Mesothelial cell of epicardium (in vitro differentiated cells): ENCODE results near the gene ATP1B3. TPM values are rescaled to one million over a fixed set of nuclear protein-coding genes. Genes with fewer than 3 reads are reported as not detected.

Source experiments
- DNase-seq, 2 experiments: peaks; one replicate each; pipeline ENCODE4 v3.0.0; 2021; ENCODE audit warnings: low spot score in 2 of 2; ENCODE audit not compliant: unreplicated experiment in 2 of 2
- H3K27ac Mint-ChIP-seq: 2 replicates; pipeline ENCODE4 v1.8.0; 2021; ENCODE audit warnings: mixed read lengths
- H3K27me3 Mint-ChIP-seq: 2 replicates; pipeline ENCODE4 v1.8.0; 2021; ENCODE audit warnings: low read depth, mixed read lengths
- H3K36me3 Mint-ChIP-seq: 2 replicates; pipeline ENCODE4 v1.8.0; 2021; ENCODE audit warnings: mixed read lengths
- H3K4me1 Mint-ChIP-seq: 2 replicates; pipeline ENCODE4 v1.8.0; 2021; ENCODE audit warnings: mixed read lengths
- H3K4me3 Mint-ChIP-seq: 2 replicates; pipeline ENCODE4 v1.8.0; 2021; ENCODE audit warnings: mild to moderate bottlenecking, moderate library complexity, mixed read lengths
- H3K9me3 Mint-ChIP-seq: 2 replicates; pipeline ENCODE4 v1.8.0; 2021; ENCODE audit warnings: mixed read lengths
- CTCF ChIP-seq: fragments of 200-600 bp; sonication (generic); IDR thresholded peaks from one replicate; pipeline ENCODE4 v1.5.0; 2021; ENCODE audit warnings: antibody characterized with exemption; ENCODE audit not compliant: unreplicated experiment
- total RNA-seq: library from RNA; stranded (reverse); gene quantifications from 3 replicates; pipeline ENCODE4 v1.2.1, GENCODE V29; 2021

Gene ATP1B3
- total RNA-seq, 1 donor from 2014 or later: 154 TPM

DNA sequence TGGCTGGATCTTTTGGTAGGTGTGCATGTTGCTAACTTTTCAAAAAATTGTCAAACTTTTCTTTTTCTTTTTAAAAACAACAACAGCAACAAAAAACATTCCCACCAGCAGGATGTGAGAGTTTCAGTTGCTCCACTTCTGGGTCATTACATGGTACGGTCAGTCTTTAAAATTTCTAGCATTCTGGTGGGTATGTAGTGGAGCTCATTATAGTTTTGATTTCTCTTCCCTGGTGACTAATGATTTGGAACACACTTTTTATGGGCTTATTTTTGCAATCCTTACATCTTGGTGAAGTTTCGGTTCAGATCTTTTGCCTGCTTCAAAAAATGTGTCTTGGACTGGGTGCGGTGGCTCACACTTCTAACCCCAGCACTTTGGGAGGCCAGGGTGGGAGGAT is 19.3 kb downstream of the ATP1B3 start:
- H3K27ac Mint-ChIP-seq: peak overlapping the region; percentile 21
- H3K4me3 Mint-ChIP-seq: no peak overlapping the region
- peaks cover 15% of the 10 kb centered on the region for H3K4me1 Mint-ChIP-seq
- no peak for DNase-seq
- H3K27me3 Mint-ChIP-seq: no peaks in the 10 kb centered on the region
- H3K36me3 Mint-ChIP-seq: peaks cover 37% of the 10 kb centered on the region
- H3K9me3 Mint-ChIP-seq: peaks cover 12% of the 10 kb centered on the region
- no peak for TF ChIP-seq CTCF

- Mint-ChIP-seq H3K9me3 (peaks cover 12% of the 10 kb centered on the region), H3K4me3 (no peak overlapping the region), H3K27me3 (no peaks in the 10 kb centered on the region), H3K4me1 (peaks cover 4% of the 10 kb centered on the region), H3K27ac (no peak overlapping the region), H3K36me3 (peaks cover 41% of the 10 kb centered on the region)
- no peak for TF ChIP-seq CTCF
- no peak for DNase-seq
Measured at GRCh38 chr3:141898908-141899307, 22.5 kb downstream of the ATP1B3 start.

GRCh38 chr3:141900343-141900742 is 23.9 kb downstream of the ATP1B3 start:
- Mint-ChIP-seq H3K27me3 (no peaks in the 10 kb centered on the region), H3K36me3 (peaks cover 46% of the 10 kb centered on the region), H3K4me1 (no peaks in the 10 kb centered on the region), H3K9me3 (peaks cover 12% of the 10 kb centered on the region), H3K27ac (no peak overlapping the region), H3K4me3 (no peak overlapping the region)
- DNase-seq: no peak
- no peak for TF ChIP-seq CTCF

- DNase-seq: no peak
- TF ChIP-seq CTCF: no peak
- Mint-ChIP-seq H3K27me3 (no peaks in the 10 kb centered on the region), H3K4me1 (no peaks in the 10 kb centered on the region), H3K27ac (no peak overlapping the region), H3K4me3 (no peak overlapping the region), H3K36me3 (peaks cover 41% of the 10 kb centered on the region), H3K9me3 (peaks cover 12% of the 10 kb centered on the region)
Measured at GRCh38 chr3:141901914-141902313, 25.5 kb downstream of the ATP1B3 start.

DNA sequence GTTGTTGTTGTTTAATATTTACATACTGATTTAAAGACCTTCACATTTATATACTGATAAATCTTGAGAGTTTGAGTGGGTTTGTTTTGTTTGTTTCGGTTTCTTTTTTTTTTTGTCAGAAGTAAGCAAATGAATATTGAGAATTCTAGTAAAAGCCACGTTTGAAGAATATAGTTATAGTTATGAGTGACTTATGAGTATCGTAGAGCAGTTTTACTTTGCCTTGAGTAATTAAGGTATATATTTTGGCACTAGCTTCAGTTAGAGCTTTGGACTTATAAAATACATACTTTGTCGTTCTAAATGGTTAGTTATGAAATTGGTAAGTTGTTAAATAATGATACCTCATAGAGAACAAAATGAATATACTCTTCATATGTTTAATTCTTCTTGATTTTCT is 27.8 kb downstream of the ATP1B3 start:
- no peak overlapping the region for H3K4me3 Mint-ChIP-seq
- H3K9me3 Mint-ChIP-seq: peaks cover 6% of the 10 kb centered on the region
- TF ChIP-seq CTCF: no peak
- peaks cover 12% of the 10 kb centered on the region for H3K4me1 Mint-ChIP-seq
- no peak for DNase-seq
- no peaks in the 10 kb centered on the region for H3K27me3 Mint-ChIP-seq
- H3K36me3 Mint-ChIP-seq: peaks cover 30% of the 10 kb centered on the region
- peak overlapping the region; percentile 50 for H3K27ac Mint-ChIP-seq

DNA sequence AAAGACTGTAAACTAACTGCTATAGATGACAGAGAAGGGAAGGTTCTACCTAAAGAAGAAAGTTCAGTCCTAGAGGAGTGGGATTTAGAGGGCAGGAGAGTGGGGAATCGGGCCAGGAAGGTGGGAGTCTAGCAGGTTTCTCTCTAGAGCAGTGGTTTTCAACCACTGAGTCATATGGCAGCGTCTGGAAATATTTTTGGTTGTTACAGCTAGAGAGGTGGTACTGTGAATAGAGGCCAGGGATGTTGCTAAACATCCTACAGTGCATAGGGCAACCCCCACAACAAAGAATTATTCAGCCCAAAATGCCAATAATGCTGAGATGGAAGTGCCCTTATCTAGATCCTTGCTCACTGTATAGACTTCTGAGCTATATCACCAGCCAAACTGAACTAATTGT is 28.7 kb downstream of the ATP1B3 start:
- H3K4me3 Mint-ChIP-seq: no peak overlapping the region
- TF ChIP-seq CTCF: no peak
- peaks cover 16% of the 10 kb centered on the region for H3K4me1 Mint-ChIP-seq
- peak overlapping the region; percentile 23 for H3K27ac Mint-ChIP-seq
- H3K36me3 Mint-ChIP-seq: peaks cover 31% of the 10 kb centered on the region
- DNase-seq: no peak
- no peaks in the 10 kb centered on the region for H3K27me3 Mint-ChIP-seq
- H3K9me3 Mint-ChIP-seq: peaks cover 9% of the 10 kb centered on the region
